Measurements from ENCODE around the gene TAMALIN. TPM values are rescaled to one million over a fixed set of nuclear protein-coding genes. Genes with fewer than 3 reads are reported as not detected.

The TAMALIN gene
- total RNA-seq, 1 donor, result 4.7 TPM

DNA sequence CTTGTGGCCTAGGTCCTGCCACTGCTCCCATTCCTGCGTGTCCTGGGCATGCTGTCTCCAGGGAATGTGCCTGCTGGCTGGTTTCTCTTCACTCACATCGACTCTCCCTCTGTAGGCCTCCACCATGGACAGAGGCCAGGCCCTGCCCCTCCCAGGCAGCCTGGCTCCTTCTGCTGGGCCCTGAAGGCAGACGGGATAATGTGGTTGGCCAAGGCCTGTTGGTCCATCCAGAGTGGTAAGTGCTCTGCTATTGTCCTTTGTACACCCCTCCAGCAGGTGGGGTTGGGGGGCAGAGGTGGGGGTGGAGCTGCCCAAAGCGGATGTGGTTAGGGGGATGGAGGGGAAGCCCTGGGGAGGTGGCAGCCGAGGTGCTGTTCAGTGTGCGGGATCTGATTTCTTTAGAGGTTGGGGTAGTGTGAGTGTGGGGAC lies 35.0 kb downstream of the TAMALIN start:
- DNase-seq (ENCODE audit: insufficient read length, low spot score, missing footprints), result no peak
- H3K4me3 ChIP-seq (ENCODE audit: insufficient read depth, low read length), result no peak overlapping the region
- H3K4me2 ChIP-seq (ENCODE audit: insufficient read depth, low read length), result no peak overlapping the region
- TF ChIP-seq, protein P1, sequence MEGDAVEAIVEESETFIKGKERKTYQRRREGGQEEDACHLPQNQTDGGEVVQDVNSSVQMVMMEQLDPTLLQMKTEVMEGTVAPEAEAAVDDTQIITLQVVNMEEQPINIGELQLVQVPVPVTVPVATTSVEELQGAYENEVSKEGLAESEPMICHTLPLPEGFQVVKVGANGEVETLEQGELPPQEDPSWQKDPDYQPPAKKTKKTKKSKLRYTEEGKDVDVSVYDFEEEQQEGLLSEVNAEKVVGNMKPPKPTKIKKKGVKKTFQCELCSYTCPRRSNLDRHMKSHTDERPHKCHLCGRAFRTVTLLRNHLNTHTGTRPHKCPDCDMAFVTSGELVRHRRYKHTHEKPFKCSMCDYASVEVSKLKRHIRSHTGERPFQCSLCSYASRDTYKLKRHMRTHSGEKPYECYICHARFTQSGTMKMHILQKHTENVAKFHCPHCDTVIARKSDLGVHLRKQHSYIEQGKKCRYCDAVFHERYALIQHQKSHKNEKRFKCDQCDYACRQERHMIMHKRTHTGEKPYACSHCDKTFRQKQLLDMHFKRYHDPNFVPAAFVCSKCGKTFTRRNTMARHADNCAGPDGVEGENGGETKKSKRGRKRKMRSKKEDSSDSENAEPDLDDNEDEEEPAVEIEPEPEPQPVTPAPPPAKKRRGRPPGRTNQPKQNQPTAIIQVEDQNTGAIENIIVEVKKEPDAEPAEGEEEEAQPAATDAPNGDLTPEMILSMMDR (IDR thresholded peaks at IDR 0.05; ENCODE audit: extremely low read depth, low read depth, low read length), result no peak
- H3K4me1 ChIP-seq (ENCODE audit: insufficient read depth, low read length), result peaks cover 28% of the 10 kb centered on the region
- H3K36me3 ChIP-seq (ENCODE audit: insufficient read depth, low read length), result no peaks in the 10 kb centered on the region
- H3K9me3 ChIP-seq (ENCODE audit: low read depth, low read length), result no peaks in the 10 kb centered on the region
- no peak overlapping the region for H2AFZ ChIP-seq (ENCODE audit: low read length)
- no peak overlapping the region for H3K27ac ChIP-seq (ENCODE audit: low read depth, low read length)
- no peaks in the 10 kb centered on the region for H4K20me1 ChIP-seq (ENCODE audit: insufficient read depth, low read length)
- peaks cover 8% of the 10 kb centered on the region for H3K79me2 ChIP-seq (ENCODE audit: insufficient read depth, low read length)
- no peaks in the 10 kb centered on the region for H3K27me3 ChIP-seq (ENCODE audit: insufficient read depth, low read length)

DNA sequence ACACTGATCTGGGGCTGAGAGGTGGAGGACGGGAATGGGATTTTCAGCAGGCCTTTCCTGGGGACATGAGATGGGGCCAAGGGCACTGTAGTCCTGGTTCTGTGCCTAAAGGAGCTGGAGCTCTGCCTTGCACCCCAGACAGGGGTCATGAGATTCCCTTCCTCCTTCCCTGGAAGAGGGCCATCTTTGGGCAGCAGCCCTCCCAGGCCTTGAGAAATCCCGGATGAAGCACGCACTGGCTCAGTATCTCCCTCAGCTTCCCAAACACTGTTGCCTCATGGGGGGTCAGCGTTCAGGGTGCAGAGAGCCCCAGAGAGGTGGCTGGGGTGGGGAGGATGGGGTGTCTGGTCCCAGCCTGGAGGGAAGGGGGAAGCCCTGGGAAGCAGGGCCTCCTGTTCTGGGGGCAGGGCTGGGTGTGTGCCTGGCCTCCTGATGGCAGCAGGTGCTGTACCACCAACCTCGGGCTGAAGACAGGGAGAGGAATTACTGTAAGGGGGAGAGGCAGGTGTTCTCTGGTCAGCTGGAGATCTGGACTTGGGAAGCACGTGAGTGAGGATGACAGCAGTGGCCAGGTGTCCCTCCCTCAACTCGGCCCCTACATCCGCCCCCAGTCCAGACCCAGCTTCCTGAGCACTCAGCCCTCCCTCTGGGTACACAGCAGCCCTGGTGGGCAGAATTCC lies 36.1 kb downstream of the TAMALIN start:
- H3K27me3 ChIP-seq (ENCODE audit: insufficient read depth, low read length), result no peaks in the 10 kb centered on the region
- TF ChIP-seq, protein P1 (IDR thresholded peaks at IDR 0.05; ENCODE audit: extremely low read depth, low read depth, low read length), result no peak
- no peaks in the 10 kb centered on the region for H4K20me1 ChIP-seq (ENCODE audit: insufficient read depth, low read length)
- DNase-seq (ENCODE audit: insufficient read length, low spot score, missing footprints), result no peak
- H3K9me3 ChIP-seq (ENCODE audit: low read depth, low read length), result no peaks in the 10 kb centered on the region
- no peak overlapping the region for H3K4me3 ChIP-seq (ENCODE audit: insufficient read depth, low read length)
- H3K36me3 ChIP-seq (ENCODE audit: insufficient read depth, low read length), result no peaks in the 10 kb centered on the region
- no peak overlapping the region for H3K4me2 ChIP-seq (ENCODE audit: insufficient read depth, low read length)
- H3K27ac ChIP-seq (ENCODE audit: low read depth, low read length), result peak overlapping the region; percentile 97
- peaks cover 26% of the 10 kb centered on the region for H3K4me1 ChIP-seq (ENCODE audit: insufficient read depth, low read length)
- no peak overlapping the region for H2AFZ ChIP-seq (ENCODE audit: low read length)
- H3K79me2 ChIP-seq (ENCODE audit: insufficient read depth, low read length), result peaks cover 6% of the 10 kb centered on the region

DNA sequence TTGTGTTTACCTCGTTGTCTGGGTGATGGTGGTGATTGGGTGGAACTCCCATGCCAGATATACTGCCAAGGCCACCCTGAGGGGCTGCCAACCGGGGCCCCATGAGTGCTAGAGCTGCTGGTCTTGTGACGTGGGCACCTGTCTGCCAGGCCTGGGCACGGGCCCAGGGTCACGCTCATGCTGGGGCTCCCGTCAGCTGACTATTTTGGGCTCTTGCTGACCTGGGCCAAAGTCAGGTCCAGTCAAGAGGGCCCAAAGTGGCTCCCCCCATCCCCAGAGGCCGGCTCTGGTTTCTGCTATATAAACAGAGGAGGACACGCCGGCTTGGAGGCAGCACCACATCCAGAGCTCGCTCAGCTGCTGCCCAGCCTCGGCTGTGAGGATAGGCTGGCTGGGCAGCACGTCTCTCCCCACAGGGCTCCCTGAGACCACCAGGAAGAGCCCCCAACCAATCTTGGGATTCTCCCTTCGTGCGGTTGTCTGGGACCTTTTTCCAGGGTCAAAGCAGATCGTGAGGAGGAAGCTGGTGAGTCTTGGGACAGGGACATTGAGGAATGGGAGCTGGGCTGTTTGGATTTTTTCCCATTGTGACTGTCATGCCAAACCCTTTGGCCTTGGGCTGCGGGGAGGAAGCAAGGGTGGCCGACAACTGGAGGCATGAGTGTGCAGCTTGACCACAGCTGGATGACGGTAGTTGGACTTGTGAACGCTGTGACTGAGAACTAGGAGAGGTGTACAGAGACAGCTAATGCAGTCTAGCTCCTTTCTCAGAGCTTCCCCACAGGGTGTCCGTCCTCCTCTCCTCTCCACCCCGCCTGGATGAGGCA lies 36.9 kb downstream of the TAMALIN start:
- peak; percentile 95 for DNase-seq (ENCODE audit: insufficient read length, low spot score, missing footprints)

More for the DNA sequence above, 36.9 kb downstream of the TAMALIN start:
- H4K20me1 ChIP-seq (ENCODE audit: insufficient read depth, low read length), result no peaks in the 10 kb centered on the region
- H3K27me3 ChIP-seq (ENCODE audit: insufficient read depth, low read length), result no peaks in the 10 kb centered on the region
- peak overlapping the region; percentile 46 for H3K4me3 ChIP-seq (ENCODE audit: insufficient read depth, low read length)
- H3K4me2 ChIP-seq (ENCODE audit: insufficient read depth, low read length), result peak overlapping the region; percentile 69
- TF ChIP-seq, protein P1 (IDR thresholded peaks at IDR 0.05; ENCODE audit: extremely low read depth, low read depth, low read length), result no peak
- peaks cover 21% of the 10 kb centered on the region for H3K4me1 ChIP-seq (ENCODE audit: insufficient read depth, low read length)
- H2AFZ ChIP-seq (ENCODE audit: low read length), result no peak overlapping the region
- H3K9me3 ChIP-seq (ENCODE audit: low read depth, low read length), result no peaks in the 10 kb centered on the region
- peak overlapping the region; percentile 97 for H3K27ac ChIP-seq (ENCODE audit: low read depth, low read length)
- H3K79me2 ChIP-seq (ENCODE audit: insufficient read depth, low read length), result peaks cover 6% of the 10 kb centered on the region
- no peaks in the 10 kb centered on the region for H3K36me3 ChIP-seq (ENCODE audit: insufficient read depth, low read length)

Measured in osteoblast (primary cell).